ENCODE data around the gene EML5.
"Not testable (repeated sequence)": the region's sequence is repeated elsewhere in the genome, so short reads cannot be mapped to it uniquely, and the experiment has no call there.

EML5 gene

GRCh38 chr14:88792473-88793258 is at the start of gene EML5:
Gene EML5 (minus strand): TSS chr14:88792953. CDS start chr14:88792503, 450 bp downstream.
- DNase-seq (ENCODE audit: low spot score), result peak; percentile 75

GRCh38 chr14:88842414-88842813 is 49.7 kb upstream of the EML5 start:
- DNase-seq (ENCODE audit: low spot score), result no peak

- no peak for DNase-seq (ENCODE audit: low spot score)
These were observed 49.0 kb upstream of the EML5 start for GRCh38 chr14:88841741-88842140.

- DNase-seq (ENCODE audit: low spot score), result no peak
These were observed 48.2 kb upstream of the EML5 start for GRCh38 chr14:88840926-88841325.

- DNase-seq (ENCODE audit: low spot score), result no peak
These were observed 45.3 kb upstream of the EML5 start for GRCh38 chr14:88838015-88838414.

GRCh38 chr14:88837495-88837894 is 44.7 kb upstream of the EML5 start:
- no peak for DNase-seq (ENCODE audit: low spot score)

- DNase-seq (ENCODE audit: low spot score), result no peak
These were observed 42.9 kb upstream of the EML5 start for GRCh38 chr14:88835661-88836060.

GRCh38 chr14:88834883-88835431 is 42.2 kb upstream of the EML5 start:
- no peak for DNase-seq (ENCODE audit: low spot score)

- no peak for DNase-seq (ENCODE audit: low spot score)
These were observed 38.5 kb upstream of the EML5 start for GRCh38 chr14:88831284-88831683.

GRCh38 chr14:88829685-88830302 is 37.0 kb upstream of the EML5 start:
- DNase-seq (ENCODE audit: low spot score), result no peak

- no peak for DNase-seq (ENCODE audit: low spot score)
These were observed 36.4 kb upstream of the EML5 start for GRCh38 chr14:88829188-88829587.

- no peak for DNase-seq (ENCODE audit: low spot score)
These were observed 32.8 kb upstream of the EML5 start for GRCh38 chr14:88825503-88825902.

- DNase-seq (ENCODE audit: low spot score), result no peak
These were observed 32.3 kb upstream of the EML5 start for GRCh38 chr14:88825078-88825458.

- peak; percentile 88 for DNase-seq (ENCODE audit: low spot score)
These were observed 31.7 kb upstream of the EML5 start, which contains the start of gene TTC8 for GRCh38 chr14:88824314-88825077. Gene TTC8 (plus strand): TSS chr14:88824651. CDS start chr14:88824708, 57 bp downstream.

GRCh38 chr14:88823968-88824313 is 31.2 kb upstream of the EML5 start:
- DNase-seq (ENCODE audit: low spot score), result no peak

GRCh38 chr14:88821888-88822287 is 29.1 kb upstream of the EML5 start:
- DNase-seq (ENCODE audit: low spot score), result no peak

- no peak for DNase-seq (ENCODE audit: low spot score)
These were observed 28.6 kb upstream of the EML5 start for GRCh38 chr14:88821378-88821777.

GRCh38 chr14:88819674-88820073 is 26.9 kb upstream of the EML5 start:
- DNase-seq (ENCODE audit: low spot score), result not testable (repeated sequence)

- DNase-seq (ENCODE audit: low spot score), result no peak
These were observed 25.3 kb upstream of the EML5 start for GRCh38 chr14:88818018-88818417.

- no peak for DNase-seq (ENCODE audit: low spot score)
These were observed 23.2 kb upstream of the EML5 start for GRCh38 chr14:88815980-88816379.

- DNase-seq (ENCODE audit: low spot score), result no peak
These were observed 15.6 kb upstream of the EML5 start for GRCh38 chr14:88808359-88808758.

- no peak for DNase-seq (ENCODE audit: low spot score)
These were observed 11.7 kb upstream of the EML5 start for GRCh38 chr14:88804477-88804876.

GRCh38 chr14:88804035-88804434 is 11.3 kb upstream of the EML5 start:
- no peak for DNase-seq (ENCODE audit: low spot score)
